HG02642 (cell line): ENCODE measurements around the gene S1PR4.

Experiments used
- ATAC-seq: cut with Tn5 transposase; IDR thresholded peaks from one replicate; pipeline ENCODE4 v1.9.1; 2021; ENCODE audit warnings: mild to moderate bottlenecking; ENCODE audit not compliant: unreplicated experiment, poor library complexity

The S1PR4 gene, protein sequence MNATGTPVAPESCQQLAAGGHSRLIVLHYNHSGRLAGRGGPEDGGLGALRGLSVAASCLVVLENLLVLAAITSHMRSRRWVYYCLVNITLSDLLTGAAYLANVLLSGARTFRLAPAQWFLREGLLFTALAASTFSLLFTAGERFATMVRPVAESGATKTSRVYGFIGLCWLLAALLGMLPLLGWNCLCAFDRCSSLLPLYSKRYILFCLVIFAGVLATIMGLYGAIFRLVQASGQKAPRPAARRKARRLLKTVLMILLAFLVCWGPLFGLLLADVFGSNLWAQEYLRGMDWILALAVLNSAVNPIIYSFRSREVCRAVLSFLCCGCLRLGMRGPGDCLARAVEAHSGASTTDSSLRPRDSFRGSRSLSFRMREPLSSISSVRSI

DNA sequence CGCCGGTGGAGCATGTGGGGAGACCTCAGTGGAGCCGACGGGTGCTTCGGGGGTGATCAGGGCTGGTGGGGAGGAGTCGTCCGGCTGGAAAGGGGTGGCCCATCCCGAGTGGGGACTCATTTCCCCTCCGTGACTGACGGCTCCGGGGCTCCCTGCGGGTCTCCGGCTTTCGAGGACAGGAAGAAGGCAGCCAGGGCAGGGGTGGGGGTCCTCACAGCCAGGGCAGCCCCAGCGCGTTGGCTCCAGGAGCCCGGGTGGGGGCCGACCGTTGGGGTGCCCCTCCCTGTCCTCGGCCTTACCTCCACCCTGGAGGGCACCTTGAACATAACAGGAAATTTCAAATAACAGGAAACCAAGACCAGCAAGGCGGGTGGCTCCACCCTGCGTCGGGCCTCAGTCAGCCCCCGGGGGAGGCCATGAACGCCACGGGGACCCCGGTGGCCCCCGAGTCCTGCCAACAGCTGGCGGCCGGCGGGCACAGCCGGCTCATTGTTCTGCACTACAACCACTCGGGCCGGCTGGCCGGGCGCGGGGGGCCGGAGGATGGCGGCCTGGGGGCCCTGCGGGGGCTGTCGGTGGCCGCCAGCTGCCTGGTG lies at the start of gene S1PR4:
Gene S1PR4 (plus strand): TSS at position 393 of the 596 bp plus-strand sequence. CDS start 24 bp downstream, at position 417.
- ATAC-seq, result peak; percentile 30

DNA sequence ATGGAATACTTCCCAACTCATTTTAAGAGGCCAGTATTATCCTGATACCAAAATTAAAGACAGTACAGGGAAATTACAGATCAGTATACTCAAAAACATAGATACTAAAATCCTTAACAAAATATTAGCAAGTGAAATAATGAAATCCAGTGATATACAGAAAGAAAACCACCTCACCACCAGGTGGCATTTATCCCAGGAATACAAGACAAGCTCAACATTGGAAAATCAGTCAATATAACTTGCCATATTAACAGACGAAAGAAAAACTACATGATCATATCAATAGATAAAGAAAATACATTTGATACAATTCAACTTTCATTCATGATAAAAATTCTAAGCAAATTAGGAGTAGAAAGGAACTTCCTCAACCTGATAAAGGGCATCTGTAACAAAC lies 49.5 kb upstream of the S1PR4 start:
- no peak for ATAC-seq

DNA sequence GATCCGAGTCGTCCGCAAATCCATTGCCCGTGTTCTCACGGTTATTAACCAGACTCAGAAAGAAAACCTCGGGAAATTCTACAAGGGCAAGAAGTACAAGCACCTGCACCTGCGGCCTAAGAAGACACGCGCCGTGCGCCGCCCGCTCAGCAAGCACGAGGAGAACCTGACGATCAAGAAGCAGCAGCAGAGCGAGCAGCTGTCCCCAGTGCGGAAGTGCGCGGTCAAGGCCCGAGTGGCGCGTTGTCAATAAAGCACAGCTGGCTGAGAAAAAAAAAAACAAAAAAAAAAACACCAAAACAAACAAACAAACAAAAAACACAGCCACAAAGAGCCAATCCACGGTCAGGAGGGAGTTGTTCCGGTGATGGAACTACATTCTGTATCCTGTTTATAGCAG lies 47.4 kb upstream of the S1PR4 start:
- no peak for ATAC-seq

DNA sequence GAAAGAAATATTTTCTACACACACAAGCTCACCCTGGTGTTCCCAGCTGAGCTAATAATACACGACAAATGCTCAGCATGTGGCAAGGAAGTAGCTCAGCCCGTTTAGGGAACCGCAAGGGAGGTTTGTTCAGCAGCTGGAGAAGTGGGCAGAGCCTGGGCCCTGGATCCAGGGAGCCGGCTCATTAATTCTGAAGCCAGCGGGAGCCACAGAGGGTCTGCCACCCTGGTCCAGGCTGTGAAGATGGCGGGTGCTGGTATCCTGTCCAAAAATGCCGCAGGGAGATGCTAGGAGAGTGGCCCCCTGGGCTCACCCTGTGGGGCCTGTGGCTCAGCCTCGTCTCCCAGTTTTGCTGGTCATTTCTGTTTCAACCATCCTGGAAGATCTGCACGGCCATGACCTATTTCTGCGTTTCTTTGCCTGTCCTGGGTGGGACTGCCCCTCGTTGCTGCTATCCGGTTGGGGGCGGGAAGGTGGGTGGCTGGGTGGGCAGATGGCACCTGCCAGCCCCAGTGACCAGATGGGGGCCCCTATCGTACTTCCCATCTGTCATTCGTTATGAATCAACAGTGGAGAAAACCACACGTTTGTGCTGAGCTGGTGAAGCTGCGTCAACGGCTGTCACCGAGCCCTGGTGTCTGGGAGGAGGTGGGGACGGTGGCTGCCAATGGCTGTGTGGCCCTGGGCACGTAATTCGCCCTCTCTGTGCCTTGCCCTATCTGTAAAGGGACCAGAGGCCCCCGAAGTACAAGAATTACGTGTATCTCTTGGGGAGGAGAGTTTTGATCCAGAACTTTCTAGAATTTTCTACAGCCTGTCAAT lies 45.4 kb upstream of the S1PR4 start:
- peak; percentile 68 for ATAC-seq

GRCh38 chr19:3133793-3134116 lies 44.8 kb upstream of the S1PR4 start:
- peak; percentile 28 for ATAC-seq

GRCh38 chr19:3135961-3136683 lies 42.4 kb upstream of the S1PR4 start, which contains the start of gene GNA15:
Gene GNA15 (plus strand): TSS chr19:3136033. CDS start chr19:3136451, 418 bp downstream.
- no peak for ATAC-seq

DNA sequence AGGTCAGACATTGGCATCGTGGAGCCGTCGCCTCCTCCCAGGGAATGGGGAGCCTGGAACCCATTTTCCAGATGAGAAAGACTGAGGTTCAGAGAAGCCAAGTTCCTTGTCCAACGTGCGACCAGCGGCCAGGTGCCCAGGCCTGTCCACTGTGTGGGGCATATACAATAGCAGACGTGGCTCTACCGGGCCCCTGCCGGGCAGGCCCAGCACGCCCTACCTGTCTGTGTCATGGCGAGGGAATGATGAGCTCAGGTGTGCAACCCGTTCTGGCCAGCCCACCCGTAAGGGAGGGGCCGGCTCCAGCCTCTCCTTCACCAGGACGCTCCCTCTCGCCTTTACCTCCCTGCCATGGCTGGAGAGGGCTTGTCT lies 41.9 kb upstream of the S1PR4 start:
- no peak for ATAC-seq

DNA sequence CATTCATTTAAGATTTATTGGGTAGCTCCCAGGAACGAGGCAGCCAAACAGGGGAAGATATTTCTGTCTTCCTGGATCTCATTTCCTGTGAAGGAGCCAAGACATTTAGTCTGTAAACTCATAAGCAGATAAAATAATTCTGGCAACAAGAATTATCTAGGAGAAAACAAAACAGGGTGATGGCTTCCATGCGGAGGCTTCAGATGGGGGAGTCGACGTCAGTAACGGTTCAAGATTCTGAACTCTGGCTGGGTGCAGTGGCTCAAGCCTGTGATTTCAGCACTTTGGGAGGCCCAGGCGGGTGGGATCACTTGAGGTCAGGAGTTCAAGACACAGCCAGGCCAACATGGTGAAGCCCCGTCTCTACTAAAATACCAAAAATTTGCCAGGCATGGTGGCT lies 41.5 kb upstream of the S1PR4 start:
- ATAC-seq, result no peak

DNA sequence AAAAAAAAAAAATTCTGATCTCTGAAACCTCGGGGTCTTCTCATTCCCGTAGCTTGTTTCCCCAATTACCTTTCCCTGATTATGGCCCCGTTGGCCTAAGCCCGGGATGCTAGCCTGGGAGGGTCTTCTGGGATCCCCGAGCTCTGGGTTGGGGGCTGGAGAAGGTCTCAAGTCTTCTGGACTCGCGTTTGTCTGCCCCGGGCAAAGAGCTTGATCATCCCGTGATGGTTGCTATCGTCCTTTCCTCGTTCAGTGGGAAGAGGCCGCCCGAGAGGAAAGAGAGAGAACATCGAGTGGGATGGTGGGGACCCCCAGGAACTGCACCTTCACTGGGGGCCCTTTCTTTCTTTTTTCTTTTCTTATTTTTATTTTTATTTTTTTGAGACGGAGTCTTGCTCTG lies 40.3 kb upstream of the S1PR4 start:
- no peak for ATAC-seq

DNA sequence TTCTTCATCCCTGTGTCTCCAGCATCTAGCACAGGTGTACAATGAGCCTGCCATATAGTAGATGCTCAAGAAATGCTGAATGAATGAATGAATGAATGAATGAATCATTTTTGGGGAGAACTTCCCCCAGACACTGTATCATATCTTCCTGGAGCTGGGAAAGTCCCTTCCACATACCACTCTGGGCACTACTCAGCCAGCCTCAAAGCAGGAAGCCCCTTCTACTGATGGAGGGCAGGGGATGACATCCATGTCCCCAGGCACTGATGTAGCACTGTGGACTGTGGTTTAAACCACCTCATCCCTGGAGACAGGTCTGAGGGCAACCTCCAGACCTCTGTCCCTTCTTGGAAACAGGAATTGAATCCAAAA lies 37.9 kb upstream of the S1PR4 start:
- no peak for ATAC-seq

- no peak for ATAC-seq
These were observed 36.3 kb upstream of the S1PR4 start for GRCh38 chr19:3142292-3142670.

GRCh38 chr19:3142781-3143337 lies 35.7 kb upstream of the S1PR4 start:
- no peak for ATAC-seq

- no peak for ATAC-seq
These were observed 32.5 kb upstream of the S1PR4 start for GRCh38 chr19:3145909-3146676.

DNA sequence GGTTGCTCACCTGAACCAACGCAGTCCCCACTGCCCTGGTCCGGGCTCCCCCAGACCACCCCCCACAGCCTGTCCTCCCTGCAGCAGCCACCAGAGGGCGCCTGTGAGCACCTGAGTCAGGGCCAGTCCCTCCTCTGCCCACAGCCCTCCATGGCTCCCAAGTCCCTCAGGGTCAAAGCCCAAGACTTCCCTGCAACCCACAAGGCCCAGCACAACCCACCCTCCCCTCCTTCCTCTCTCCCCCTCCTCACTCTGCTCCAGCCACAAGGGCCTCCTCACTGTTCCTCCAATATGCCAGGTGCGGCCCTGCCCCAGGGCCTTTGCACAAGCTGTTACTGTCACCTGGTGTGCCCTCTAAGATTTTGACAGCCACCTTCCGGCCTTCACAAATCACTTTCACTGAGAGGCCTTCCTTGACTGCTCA lies 31.9 kb upstream of the S1PR4 start:
- ATAC-seq, result no peak

DNA sequence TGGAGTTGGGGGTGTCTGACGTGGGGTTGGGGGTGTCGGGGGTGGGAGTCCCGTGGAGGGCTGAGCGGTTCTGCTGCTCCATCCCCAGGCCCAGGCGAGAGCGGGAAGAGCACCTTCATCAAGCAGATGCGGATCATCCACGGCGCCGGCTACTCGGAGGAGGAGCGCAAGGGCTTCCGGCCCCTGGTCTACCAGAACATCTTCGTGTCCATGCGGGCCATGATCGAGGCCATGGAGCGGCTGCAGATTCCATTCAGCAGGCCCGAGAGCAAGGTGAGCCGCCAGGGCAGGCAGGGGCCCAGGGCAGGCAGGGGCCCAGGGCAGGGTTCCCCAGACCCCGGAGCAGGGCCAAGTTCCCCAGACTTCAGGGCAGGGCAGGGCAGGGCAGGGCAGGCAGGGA lies 30.1 kb upstream of the S1PR4 start:
- no peak for ATAC-seq

- no peak for ATAC-seq
These were observed 29.5 kb upstream of the S1PR4 start for GRCh38 chr19:3149089-3149488.

DNA sequence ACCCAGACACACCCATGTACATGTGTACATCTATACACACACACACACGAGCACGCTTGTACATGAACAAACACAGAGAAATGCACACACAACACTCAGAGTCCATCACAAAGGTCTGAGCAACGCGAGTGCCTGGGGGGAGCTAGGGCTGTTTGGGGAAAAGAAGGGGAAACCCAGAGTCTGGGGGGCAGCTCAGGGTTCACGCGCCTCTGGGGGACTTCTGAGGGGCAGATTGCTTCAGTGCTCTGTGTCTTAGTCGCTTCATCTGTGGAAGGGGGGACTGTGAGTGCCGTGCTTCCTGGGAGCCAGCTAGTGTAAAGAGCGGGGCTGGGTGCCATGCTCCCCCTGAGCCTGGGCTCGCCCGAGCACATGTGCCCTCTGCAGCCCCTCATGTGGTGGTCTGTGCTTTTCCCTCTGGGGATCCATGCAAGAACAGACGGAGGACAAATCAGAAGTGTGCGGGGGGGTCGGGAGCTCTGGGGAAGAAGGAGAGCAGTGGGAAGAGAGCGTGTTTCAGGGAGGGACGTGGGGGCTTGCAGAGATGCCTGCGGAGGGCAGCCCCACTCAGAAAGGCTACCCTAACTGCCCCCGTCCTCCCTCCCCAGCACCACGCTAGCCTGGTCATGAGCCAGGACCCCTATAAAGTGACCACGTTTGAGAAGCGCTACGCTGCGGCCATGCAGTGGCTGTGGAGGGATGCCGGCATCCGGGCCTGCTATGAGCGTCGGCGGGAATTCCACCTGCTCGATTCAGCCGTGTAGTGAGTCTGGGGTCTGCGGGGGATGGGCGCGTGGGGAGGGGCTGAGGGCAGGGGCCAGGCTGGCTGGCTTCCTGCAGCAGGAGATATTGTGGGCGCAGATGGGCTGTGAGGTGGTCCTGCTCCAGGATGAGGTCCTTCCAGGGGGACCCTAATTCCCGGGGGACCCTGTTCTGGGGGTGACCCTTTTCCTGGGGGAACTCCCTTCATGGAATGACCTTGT lies 28.8 kb upstream of the S1PR4 start:
- ATAC-seq, result no peak

GRCh38 chr19:3150739-3151329 lies 27.7 kb upstream of the S1PR4 start:
- ATAC-seq, result no peak
